Skeletal muscle cell (primary cell): Measurements from ENCODE around the gene TESMIN.

Source experiments
- DNase-seq: peaks from one replicate; pipeline ENCODE4 v3.0.0-alpha.2; 2010; ENCODE audit warnings: low read depth
- H3K4me3 ChIP-seq: 2 replicates; pipeline ENCODE4 v1.5.1; 2011; ENCODE audit warnings: low read depth, mild to moderate bottlenecking, control low read depth, low read length, moderate library complexity

Gene TESMIN

DNA sequence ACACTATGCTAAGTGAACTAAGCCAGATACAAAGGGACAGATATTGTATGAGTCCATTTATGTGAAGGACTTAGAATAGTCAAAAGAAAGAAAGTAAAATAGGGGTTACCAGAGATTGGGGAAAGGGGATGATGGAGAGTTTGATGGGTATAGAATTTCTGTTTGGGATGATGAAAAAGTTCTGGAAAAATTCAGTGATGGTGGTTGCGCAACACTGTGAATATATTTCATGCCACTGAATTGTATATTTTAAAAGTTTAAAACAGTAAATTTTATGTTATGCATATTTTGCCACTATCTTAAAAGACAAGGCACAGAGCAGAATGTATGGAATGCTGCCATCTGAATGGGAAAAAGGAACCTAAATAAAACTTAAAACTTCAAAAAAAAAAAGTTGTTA lies 29.2 kb downstream of the TESMIN start:
- DNase-seq: no peak
- H3K4me3 ChIP-seq: no peak overlapping the region

DNA sequence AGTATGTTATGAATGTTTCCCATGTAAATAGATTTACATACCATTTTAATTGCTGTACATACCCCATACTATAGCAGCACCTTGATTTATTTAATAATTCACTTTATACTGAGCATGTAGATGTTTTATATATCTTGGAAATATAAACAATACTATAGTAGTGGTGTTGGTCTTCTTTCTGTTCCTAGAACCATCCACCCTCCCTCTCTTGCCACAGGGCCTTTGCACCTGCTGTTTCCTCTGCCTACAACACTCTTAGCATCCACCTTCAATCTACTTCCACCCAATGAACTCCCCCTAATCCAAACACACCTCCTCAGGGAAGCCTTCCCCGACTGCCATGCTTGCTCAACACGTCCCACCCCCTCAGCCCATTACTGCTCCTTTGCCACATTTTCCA lies 30.2 kb downstream of the TESMIN start:
- DNase-seq: no peak
- H3K4me3 ChIP-seq: no peak overlapping the region

DNA sequence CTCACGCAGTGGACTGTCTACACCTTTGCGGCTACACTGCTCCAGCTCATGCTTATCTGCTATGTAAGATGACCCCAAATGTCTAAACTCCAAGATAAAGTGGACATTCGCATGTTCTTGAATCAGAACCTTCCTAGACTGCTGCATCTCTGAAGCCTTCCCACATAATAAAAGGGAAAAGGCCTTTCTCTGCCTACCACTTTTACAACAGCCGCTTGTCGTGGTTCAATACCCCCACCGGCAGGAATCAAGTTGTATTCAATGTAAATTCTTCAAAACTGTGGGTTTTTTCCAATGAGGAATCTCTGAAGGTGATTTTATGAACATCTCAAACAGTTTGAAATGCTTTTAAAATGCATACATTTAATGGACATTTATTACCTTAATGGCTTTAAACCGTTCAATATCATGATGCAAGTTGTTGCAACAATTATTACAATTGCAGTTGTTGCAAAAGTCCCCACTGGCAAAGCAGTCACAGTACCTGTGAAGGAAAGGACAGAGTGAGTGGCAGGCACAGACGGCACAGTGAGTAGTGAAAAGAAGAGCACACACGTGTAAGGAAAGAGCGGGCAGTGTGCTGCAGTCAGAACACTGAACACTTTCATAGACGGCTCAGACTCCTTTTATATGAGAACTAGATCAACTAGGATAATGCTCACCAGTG lies 35.7 kb downstream of the TESMIN start:
- H3K4me3 ChIP-seq: no peak overlapping the region
- no peak for DNase-seq

GRCh38 chr11:68714060-68714856 lies 37.1 kb downstream of the TESMIN start:
- DNase-seq: no peak
- H3K4me3 ChIP-seq: no peak overlapping the region

DNA sequence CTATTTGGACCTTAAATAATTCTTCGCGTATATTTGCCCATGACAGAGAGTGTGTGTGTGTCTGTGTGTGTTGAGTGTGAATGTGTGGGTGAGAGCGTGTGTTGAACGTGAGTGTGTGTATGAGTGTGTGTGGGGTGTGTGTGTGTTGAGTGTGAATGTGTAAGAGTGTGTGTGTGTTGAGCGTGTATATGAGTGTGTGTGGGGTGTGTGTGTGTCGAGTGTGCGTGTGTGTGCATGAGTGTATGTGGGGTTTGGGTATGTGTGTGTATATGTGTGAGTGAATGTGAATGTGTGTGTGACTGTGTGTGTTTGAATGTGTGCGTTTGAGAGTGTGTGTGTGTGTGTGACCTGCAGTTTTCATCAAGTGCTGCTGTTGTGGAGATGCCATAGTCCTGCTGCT lies 40.2 kb downstream of the TESMIN start:
- H3K4me3 ChIP-seq: no peak overlapping the region
- DNase-seq: no peak

DNA sequence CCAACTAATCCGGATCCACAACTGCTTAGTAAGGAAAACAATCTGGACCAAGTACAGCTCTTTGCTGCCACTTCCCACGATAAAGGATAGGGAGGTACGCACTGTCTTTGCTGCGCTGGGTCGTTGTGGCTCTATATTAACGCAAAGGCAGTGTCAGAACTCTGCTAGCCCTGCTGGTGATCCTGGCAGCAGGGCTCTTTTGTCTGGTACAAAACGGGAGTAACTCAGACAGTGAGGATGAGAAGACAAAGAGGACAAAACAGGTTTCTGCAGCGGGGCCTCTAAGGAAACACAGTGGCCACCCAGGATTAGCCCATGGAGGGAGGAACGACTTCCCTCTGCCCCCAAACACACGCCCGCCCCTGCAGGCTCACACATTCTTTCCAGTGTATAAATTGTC lies 40.9 kb downstream of the TESMIN start:
- no peak for DNase-seq
- no peak overlapping the region for H3K4me3 ChIP-seq

DNA sequence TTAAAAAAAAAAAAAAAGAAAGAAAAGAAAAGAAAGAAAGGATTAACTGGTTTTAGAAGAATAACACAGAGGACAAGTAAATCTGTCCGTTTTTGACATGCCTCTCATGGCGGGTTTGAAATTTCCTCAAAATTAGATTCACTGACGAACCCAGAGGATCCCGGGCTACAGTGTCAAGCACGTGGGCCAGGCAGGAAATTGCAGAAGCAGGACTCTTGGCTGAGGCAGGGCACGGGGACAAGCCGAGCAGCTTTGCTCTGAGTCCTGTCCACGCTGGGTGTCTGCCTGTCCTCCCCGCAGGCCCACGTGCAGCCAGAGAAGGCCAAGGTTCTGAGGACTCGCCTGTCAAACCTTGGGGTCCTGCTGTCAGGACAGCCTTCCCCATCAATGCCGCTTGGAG lies 42.3 kb downstream of the TESMIN start:
- no peak for DNase-seq
- H3K4me3 ChIP-seq: no peak overlapping the region

GRCh38 chr11:68707527-68707926 lies 43.8 kb downstream of the TESMIN start:
- no peak for DNase-seq
- H3K4me3 ChIP-seq: no peak overlapping the region

- no peak overlapping the region for H3K4me3 ChIP-seq
- no peak for DNase-seq
Observed at GRCh38 chr11:68704887-68705286, 46.4 kb downstream of the TESMIN start.

DNA sequence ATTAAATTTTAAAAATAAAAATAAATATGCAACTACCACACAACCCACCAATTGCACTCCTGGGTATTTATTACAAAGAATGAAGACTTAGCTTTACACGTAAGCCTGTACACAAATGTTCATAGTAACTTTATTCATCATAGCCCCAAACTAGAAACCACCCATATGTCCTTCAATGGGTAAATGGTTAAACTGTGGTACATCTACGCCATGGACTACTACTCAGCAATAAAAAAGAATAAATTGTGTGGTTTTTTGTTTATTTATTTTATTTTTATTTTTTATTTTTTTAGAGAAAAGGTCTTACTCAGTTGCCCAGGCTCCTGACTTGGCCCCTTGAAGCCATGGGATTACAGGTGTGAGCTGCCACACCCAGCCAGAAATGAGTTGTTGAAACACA lies 52.3 kb downstream of the TESMIN start:
- no peak overlapping the region for H3K4me3 ChIP-seq
- no peak for DNase-seq

DNA sequence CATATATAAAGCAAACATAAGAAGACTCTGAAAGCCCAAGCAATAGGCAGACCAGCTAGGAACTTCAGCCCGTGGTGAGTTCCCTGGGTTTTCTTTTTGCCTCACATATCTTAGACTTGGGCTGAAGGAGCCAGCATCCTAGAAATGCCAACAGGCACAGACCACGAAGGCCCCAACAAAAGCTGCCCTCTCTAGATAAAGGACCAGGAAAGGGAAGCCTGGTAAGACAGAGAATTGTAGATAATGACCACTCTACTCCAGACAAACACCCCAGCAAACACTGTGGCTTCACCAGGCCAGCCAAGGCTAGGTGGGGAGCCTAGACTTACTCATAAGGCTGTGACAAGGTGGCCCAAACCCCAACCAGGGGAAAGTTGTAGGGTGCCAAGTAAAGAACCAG lies 55.8 kb downstream of the TESMIN start:
- H3K4me3 ChIP-seq: no peak overlapping the region
- no peak for DNase-seq

DNA sequence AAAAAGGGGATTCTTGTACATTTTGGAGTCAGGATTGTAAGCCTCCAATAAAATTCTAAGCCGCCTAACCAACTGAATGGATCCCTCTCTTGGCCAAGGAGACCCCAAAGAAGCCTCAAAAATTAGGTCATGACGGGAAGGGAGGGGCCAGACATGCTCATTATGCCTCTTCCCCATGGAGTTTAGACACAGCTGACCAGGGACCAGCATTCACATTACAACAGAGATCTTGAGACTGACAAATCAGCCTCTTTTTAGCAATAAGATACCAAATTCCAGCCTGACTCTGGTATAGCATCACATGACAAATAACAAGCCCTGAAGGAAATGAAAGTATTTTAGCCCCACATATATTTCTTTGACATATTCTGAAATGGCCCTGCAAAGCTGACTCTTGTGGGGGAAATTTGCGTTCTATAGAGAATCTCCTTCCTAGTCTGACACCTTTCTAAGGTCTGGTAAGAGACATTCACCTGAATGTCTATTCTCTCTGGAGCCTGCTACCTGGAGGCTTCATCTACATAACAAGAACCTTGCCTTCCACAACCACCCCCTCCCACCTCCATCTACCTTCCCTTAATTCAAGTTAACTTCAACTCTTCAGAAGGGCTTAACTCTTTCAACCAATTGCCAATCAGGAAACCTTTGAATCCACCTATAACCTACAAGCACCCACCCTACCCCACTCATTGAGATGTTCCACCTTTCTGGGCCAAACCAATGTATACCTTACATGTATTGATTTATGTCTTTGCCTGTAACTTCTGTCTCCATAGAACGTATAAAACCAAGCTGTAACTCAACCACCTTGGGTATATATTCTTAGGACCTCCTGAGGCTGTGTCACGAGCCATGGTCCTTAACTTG lies 56.7 kb downstream of the TESMIN start:
- no peak for DNase-seq
- no peak overlapping the region for H3K4me3 ChIP-seq

GRCh38 chr11:68693484-68693882 lies 57.8 kb downstream of the TESMIN start:
- no peak for DNase-seq
- H3K4me3 ChIP-seq: no peak overlapping the region

DNA sequence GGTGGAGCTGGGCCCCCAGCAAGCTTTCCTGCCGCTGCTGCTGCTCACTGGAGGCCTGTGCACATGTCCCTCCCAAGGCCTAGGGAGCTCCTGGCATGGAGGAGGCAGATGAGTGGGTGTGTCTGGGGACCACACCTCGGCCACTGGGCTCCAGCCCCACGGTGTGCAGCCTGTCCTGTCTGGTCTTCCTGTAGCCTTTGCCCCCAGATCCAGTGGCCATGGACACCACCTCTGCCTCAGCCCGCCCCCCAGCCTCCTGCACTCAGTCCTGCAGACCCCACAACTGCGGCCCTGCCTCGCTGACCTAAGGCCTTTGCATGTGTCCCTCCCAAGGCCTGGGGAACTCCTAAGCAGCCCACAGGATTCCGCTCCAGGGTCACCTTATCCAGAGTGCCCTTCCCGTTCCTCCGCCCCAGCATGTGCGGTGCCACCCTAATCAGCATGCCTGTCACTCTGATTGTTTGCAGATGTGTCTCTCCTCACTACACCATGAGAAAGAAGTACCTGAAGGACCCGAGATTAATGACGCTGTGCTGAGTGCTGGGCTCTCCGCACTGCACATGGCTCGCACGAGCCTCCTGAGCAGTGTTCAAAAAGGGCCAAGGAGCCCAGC lies 58.3 kb downstream of the TESMIN start:
- no peak overlapping the region for H3K4me3 ChIP-seq
- DNase-seq: no peak

DNA sequence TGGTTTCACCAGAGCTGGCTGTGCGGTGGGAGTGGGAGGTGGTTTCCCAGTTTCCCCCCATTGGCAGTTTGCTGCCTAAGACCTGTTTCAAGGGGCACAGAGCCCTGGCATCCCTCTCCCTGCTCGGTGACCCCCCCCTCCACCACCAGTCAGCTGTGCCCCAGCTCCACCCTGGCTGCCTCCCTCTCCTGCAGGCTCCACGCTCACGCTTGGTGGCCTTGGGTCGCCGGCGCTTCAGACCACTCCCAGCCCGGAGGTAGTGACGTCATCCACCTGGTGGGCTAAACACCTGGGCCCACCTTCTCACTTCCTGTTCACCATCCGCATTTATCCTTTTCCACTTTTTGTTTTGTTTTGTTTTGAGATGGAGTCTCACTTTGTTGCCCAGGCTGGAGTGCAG lies 59.2 kb downstream of the TESMIN start:
- no peak overlapping the region for H3K4me3 ChIP-seq

DNA sequence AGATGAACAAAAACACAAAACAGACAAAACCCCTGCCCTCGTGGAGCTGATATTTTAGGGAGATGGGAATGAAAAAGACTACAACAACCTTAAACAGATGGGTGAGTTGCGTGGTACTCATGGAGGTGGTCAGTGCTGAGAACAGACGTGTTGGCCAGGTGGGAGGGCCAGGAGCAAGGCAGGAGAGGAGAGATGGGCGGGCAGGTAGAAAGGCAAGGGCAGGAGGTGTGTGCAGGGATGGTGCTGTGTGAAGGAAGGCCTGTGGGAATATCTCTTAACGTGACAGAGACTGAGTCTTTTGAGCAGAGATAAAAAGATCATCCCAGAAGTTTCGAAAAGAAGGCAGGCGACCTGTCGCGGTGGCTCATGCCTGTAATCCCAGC lies 59.9 kb downstream of the TESMIN start:
- DNase-seq: no peak
- no peak overlapping the region for H3K4me3 ChIP-seq

More for the DNA sequence above, 59.2 kb downstream of the TESMIN start:
- DNase-seq: no peak

- DNase-seq: no peak
- H3K4me3 ChIP-seq: no peak overlapping the region
Observed at GRCh38 chr11:68690671-68691401, 60.5 kb downstream of the TESMIN start.

- H3K4me3 ChIP-seq: no peak overlapping the region
- DNase-seq: no peak
Observed at GRCh38 chr11:68689737-68690625, 61.3 kb downstream of the TESMIN start.
